ENCODE measurements around the gene ABCF1. TPM values are rescaled to one million over a fixed set of nuclear protein-coding genes. Genes with fewer than 3 reads are reported as not detected.

The ABCF1 gene
- total and polyA plus RNA-seq, 9 of the 15 experiments (the other 6 are each of a cell fraction or from before 2014, with no cell fraction given) = 41.6 to 193 (median 102) TPM

- TF ChIP-seq, protein P1, sequence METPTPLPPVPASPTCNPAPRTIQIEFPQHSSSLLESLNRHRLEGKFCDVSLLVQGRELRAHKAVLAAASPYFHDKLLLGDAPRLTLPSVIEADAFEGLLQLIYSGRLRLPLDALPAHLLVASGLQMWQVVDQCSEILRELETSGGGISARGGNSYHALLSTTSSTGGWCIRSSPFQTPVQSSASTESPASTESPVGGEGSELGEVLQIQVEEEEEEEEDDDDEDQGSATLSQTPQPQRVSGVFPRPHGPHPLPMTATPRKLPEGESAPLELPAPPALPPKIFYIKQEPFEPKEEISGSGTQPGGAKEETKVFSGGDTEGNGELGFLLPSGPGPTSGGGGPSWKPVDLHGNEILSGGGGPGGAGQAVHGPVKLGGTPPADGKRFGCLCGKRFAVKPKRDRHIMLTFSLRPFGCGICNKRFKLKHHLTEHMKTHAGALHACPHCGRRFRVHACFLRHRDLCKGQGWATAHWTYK (CRISPR knock-in tag; IDR thresholded peaks at IDR 0.05) = no peak; the same call in 1 of the 2 replicates
- no peak for TF ChIP-seq HSF4 (CRISPR knock-in tag; IDR thresholded peaks at IDR 0.05; ENCODE audit: borderline replicate concordance)
- no peak for TF ChIP-seq E2F6 (IDR thresholded peaks at IDR 0.05; ENCODE audit: borderline replicate concordance in 1 of 2, extremely low read depth in 1 of 2, insufficient read depth in 1 of 2, insufficient read length in 1 of 2, low read depth in 1 of 2, low read length in 1 of 2, poor library complexity in 1 of 2, severe bottlenecking in 1 of 2)
- TF ChIP-seq TAF1 (IDR thresholded peaks at IDR 0.05; ENCODE audit: control insufficient read depth, extremely low read depth, insufficient read depth, low read length, severe bottlenecking) = no peak
- no peak for TF ChIP-seq ZNF263 (CRISPR knock-in tag; IDR thresholded peaks at IDR 0.05; ENCODE audit: borderline replicate concordance)
- TF ChIP-seq, protein P2, sequence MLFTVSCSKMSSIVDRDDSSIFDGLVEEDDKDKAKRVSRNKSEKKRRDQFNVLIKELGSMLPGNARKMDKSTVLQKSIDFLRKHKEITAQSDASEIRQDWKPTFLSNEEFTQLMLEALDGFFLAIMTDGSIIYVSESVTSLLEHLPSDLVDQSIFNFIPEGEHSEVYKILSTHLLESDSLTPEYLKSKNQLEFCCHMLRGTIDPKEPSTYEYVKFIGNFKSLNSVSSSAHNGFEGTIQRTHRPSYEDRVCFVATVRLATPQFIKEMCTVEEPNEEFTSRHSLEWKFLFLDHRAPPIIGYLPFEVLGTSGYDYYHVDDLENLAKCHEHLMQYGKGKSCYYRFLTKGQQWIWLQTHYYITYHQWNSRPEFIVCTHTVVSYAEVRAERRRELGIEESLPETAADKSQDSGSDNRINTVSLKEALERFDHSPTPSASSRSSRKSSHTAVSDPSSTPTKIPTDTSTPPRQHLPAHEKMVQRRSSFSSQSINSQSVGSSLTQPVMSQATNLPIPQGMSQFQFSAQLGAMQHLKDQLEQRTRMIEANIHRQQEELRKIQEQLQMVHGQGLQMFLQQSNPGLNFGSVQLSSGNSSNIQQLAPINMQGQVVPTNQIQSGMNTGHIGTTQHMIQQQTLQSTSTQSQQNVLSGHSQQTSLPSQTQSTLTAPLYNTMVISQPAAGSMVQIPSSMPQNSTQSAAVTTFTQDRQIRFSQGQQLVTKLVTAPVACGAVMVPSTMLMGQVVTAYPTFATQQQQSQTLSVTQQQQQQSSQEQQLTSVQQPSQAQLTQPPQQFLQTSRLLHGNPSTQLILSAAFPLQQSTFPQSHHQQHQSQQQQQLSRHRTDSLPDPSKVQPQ (CRISPR knock-in tag; IDR thresholded peaks at IDR 0.05; ENCODE audit: borderline replicate concordance) = no peak
- no peak for TF ChIP-seq MXD1 (CRISPR knock-in tag; IDR thresholded peaks at IDR 0.05; ENCODE audit: borderline replicate concordance, poor library complexity, severe bottlenecking)
- TF ChIP-seq ZNF146 (CRISPR knock-in tag; IDR thresholded peaks at IDR 0.05; ENCODE audit: unreplicated experiment) = no peak
- no peak for TF ChIP-seq ZNF174 (CRISPR knock-in tag; IDR thresholded peaks at IDR 0.05)
- TF ChIP-seq PCBP1 (IDR thresholded peaks at IDR 0.05; ENCODE audit: low read depth, low read length, poor library complexity, severe bottlenecking) = no peak
- TF ChIP-seq ZNF431 (CRISPR knock-in tag; IDR thresholded peaks at IDR 0.05) = no peak; the same call in 1 of the 2 replicates
- TF ChIP-seq DNMT1 (IDR thresholded peaks at IDR 0.05) = no peak
- TF ChIP-seq ZNF41 (CRISPR knock-in tag; conservative IDR thresholded peaks at IDR 0.05) = no peak
- TF ChIP-seq KLF16 (IDR thresholded peaks at IDR 0.05) = no peak
- no peak for TF ChIP-seq TSC22D4 (tag; IDR thresholded peaks at IDR 0.05)
- no peak for TF ChIP-seq ZNF707 (CRISPR knock-in tag; conservative IDR thresholded peaks at IDR 0.05)
- no peak for TF ChIP-seq MCM5 (IDR thresholded peaks at IDR 0.05; ENCODE audit: low read depth)
- TF ChIP-seq, protein P3, sequence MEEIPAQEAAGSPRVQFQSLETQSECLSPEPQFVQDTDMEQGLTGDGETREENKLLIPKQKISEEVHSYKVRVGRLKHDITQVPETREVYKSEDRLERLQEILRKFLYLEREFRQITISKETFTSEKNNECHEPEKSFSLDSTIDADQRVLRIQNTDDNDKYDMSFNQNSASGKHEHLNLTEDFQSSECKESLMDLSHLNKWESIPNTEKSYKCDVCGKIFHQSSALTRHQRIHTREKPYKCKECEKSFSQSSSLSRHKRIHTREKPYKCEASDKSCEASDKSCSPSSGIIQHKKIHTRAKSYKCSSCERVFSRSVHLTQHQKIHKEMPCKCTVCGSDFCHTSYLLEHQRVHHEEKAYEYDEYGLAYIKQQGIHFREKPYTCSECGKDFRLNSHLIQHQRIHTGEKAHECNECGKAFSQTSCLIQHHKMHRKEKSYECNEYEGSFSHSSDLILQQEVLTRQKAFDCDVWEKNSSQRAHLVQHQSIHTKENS (CRISPR knock-in tag; IDR thresholded peaks at IDR 0.05) = no peak
Measured at GRCh38 chr6:30614044-30614842, 43.0 kb downstream of the ABCF1 start (continued).

Data from K562 (cell line).